Measurements from ENCODE around the gene SCN4B. TPM values are rescaled to one million over a fixed set of nuclear protein-coding genes. Genes with fewer than 3 reads are reported as not detected.
"Not testable (repeated sequence)": the region's sequence is repeated elsewhere in the genome, so short reads cannot be mapped to it uniquely, and the experiment has no call there.

Gene SCN4B
- total RNA-seq, 1 donor from 2014 or later = 1.9 TPM

DNA sequence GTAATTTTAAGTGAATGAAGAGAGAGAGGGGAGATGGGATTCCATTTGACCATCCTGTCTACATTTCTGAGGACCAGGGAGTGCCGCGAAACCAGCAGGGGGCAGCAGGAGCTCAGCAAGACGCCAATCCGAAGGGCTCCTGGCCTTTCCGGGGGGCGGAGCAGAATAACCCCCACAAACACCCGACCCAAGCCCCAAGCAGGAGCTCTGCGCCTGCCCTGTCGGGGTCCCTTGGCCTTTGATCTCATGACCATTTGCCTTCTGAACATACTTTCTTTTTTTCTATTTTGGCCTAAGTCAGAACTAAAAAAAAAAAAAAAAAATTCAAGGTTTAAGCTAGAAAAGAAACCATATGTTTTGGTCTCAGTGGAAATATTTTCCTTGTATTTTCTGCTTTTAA lies 45.7 kb upstream of the SCN4B start:
- H3K4me1 Mint-ChIP-seq = peaks cover 14% of the 10 kb centered on the region
- H3K9me3 Mint-ChIP-seq = no peaks in the 10 kb centered on the region
- TF ChIP-seq, protein P1, sequence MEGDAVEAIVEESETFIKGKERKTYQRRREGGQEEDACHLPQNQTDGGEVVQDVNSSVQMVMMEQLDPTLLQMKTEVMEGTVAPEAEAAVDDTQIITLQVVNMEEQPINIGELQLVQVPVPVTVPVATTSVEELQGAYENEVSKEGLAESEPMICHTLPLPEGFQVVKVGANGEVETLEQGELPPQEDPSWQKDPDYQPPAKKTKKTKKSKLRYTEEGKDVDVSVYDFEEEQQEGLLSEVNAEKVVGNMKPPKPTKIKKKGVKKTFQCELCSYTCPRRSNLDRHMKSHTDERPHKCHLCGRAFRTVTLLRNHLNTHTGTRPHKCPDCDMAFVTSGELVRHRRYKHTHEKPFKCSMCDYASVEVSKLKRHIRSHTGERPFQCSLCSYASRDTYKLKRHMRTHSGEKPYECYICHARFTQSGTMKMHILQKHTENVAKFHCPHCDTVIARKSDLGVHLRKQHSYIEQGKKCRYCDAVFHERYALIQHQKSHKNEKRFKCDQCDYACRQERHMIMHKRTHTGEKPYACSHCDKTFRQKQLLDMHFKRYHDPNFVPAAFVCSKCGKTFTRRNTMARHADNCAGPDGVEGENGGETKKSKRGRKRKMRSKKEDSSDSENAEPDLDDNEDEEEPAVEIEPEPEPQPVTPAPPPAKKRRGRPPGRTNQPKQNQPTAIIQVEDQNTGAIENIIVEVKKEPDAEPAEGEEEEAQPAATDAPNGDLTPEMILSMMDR (IDR thresholded peaks at IDR 0.05; ENCODE audit: unreplicated experiment) = peak; percentile 83
- H3K27me3 Mint-ChIP-seq (ENCODE audit: low read depth) = peaks cover 10% of the 10 kb centered on the region
- no peak overlapping the region for H3K27ac Mint-ChIP-seq
- peak; percentile 74 to 86 for DNase-seq (ENCODE audit: low spot score in 2 of 2, unreplicated experiment in 2 of 2)
- H3K4me3 Mint-ChIP-seq = peak overlapping the region; percentile 50
- no peaks in the 10 kb centered on the region for H3K36me3 Mint-ChIP-seq

DNA sequence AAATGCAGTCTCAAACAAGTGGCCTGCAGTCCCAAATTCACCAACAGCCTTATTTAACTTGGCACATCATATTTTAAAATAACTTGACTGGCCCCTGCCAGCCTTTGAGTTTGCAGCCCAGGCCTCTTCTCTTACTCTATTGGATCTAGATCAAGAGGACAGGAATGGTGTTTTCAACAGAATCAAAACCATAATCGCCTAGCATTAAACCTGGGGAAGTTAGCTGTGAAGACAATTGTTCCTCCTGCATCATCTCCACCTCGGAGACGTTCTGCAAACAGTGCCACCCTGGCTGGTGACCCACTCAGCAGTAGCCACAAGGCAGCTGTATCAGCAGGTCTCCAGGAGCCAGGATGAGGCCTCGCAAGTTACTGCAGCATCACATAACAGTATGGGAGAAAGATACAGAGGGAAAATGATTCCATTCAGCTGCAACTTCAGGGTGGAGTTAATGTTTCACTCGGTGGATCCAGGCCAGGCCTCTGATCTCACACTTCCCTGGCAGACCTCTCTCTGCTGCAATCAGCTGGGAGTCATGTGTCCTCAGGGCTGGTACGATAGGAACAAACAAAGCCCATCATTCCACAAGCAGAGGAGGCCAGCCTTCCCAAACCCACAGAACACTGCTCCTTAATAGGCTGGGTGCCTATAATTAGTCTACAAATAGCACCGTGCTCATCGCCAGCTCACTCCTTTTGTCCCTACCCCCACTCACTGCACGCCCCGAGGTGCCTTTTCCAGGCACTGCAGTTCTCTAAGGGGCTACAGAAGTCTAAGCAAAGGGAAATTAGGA lies 42.4 kb upstream of the SCN4B start:
- Mint-ChIP-seq H3K4me3 (no peak overlapping the region), H3K36me3 (no peaks in the 10 kb centered on the region), H3K9me3 (peaks cover 9% of the 10 kb centered on the region), H3K27ac (peak overlapping the region; percentile 64), H3K4me1 (peaks cover 14% of the 10 kb centered on the region), H3K27me3 (ENCODE audit: low read depth) (peaks cover 21% of the 10 kb centered on the region)
- no peak for DNase-seq (ENCODE audit: low spot score in 2 of 2, unreplicated experiment in 2 of 2)
- TF ChIP-seq, protein P1 (IDR thresholded peaks at IDR 0.05; ENCODE audit: unreplicated experiment) = no peak

DNA sequence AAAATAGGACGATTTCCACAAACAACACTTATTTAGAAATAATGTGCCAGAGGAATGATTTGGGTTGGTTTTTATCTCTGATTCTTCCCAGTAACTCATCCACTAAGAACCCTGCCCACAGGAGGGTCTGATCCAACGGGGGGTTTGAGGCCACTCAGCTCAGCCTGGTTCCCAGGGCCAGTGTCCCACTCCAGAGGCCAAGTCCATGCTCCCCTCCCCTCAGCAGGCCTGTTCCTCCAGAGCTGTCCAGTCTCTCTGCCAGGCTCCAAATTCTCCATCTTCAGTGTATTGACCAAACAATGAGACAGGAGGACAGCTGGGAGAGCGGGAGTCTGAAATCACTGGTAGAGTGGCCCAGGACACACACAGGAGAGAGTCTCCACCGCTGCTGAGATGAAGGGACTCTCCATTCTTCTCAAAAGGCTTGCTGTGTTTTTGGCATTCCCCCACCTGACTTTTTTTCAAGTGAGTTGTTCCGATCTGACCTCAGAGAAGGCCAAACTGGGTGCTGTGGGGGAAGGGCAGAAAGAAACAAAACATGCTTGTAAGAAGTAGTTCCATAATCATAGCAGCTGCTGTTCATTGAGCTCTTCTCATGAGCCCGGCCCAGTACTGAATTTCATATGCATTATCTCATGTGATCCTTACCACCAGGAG lies 41.4 kb upstream of the SCN4B start:
- H3K4me3 Mint-ChIP-seq = no peak overlapping the region
- peaks cover 9% of the 10 kb centered on the region for H3K9me3 Mint-ChIP-seq
- H3K36me3 Mint-ChIP-seq = no peaks in the 10 kb centered on the region
- no peak for DNase-seq (ENCODE audit: low spot score in 2 of 2, unreplicated experiment in 2 of 2)
- TF ChIP-seq, protein P1 (IDR thresholded peaks at IDR 0.05; ENCODE audit: unreplicated experiment) = no peak
- peaks cover 13% of the 10 kb centered on the region for H3K4me1 Mint-ChIP-seq
- H3K27me3 Mint-ChIP-seq (ENCODE audit: low read depth) = peaks cover 30% of the 10 kb centered on the region
- H3K27ac Mint-ChIP-seq = no peak overlapping the region

- DNase-seq (ENCODE audit: low spot score in 2 of 2, unreplicated experiment in 2 of 2); H3K36me3 Mint-ChIP-seq; H3K27ac Mint-ChIP-seq; H3K4me1 Mint-ChIP-seq; H3K4me3 Mint-ChIP-seq; H3K9me3 Mint-ChIP-seq: not testable (repeated sequence)
- H3K27me3 Mint-ChIP-seq (ENCODE audit: low read depth) = peaks cover 38% of the 10 kb centered on the region
Measured at GRCh38 chr11:118192817-118193216, 40.2 kb upstream of the SCN4B start.

DNA sequence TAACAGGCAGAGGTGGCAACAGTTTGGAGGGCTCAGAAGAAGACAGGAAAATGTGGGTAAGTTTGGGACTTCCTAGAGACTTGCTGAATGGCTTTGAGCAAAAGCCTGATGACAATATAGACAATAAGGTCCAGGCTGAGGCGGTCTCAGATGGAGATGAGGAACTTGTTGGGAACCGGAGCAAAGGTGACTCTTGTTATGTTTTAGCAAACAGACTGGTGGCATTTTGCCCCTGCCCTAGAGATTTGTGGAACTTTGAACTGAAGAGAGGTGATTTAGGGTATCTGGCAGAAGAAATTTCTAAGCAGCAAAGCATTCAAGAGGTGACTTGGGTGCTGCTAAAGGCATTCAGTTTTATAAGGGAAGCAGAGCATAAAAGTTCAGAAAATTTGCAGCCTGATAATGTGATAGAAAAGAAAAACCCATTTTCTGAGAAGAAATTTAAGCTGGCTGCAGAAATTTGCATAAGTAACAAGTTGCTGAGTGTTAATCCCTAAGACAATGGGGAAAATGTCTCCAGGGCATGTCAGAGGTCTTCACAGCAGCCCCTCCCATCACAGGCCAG lies 38.4 kb upstream of the SCN4B start:
- not testable (repeated sequence) for H3K27ac Mint-ChIP-seq; H3K4me3 Mint-ChIP-seq; H3K9me3 Mint-ChIP-seq; DNase-seq (ENCODE audit: low spot score in 2 of 2, unreplicated experiment in 2 of 2); H3K36me3 Mint-ChIP-seq; H3K4me1 Mint-ChIP-seq
- peaks cover 43% of the 10 kb centered on the region for H3K27me3 Mint-ChIP-seq (ENCODE audit: low read depth)

GRCh38 chr11:118186346-118187107 lies 33.9 kb upstream of the SCN4B start:
- Mint-ChIP-seq H3K4me1 (no peaks in the 10 kb centered on the region), H3K4me3 (no peak overlapping the region), H3K9me3 (peaks cover 4% of the 10 kb centered on the region), H3K27ac (no peak overlapping the region), H3K27me3 (ENCODE audit: low read depth) (peaks cover 60% of the 10 kb centered on the region), H3K36me3 (no peaks in the 10 kb centered on the region)
- TF ChIP-seq, protein P1 (IDR thresholded peaks at IDR 0.05; ENCODE audit: unreplicated experiment) = no peak
- DNase-seq (ENCODE audit: low spot score in 2 of 2, unreplicated experiment in 2 of 2) = no peak
